ENCODE measurements around the gene UBE2O.
A peak's percentile ranks its signal among the peaks of the same experiment; 100 is the strongest.

UBE2O gene

DNA sequence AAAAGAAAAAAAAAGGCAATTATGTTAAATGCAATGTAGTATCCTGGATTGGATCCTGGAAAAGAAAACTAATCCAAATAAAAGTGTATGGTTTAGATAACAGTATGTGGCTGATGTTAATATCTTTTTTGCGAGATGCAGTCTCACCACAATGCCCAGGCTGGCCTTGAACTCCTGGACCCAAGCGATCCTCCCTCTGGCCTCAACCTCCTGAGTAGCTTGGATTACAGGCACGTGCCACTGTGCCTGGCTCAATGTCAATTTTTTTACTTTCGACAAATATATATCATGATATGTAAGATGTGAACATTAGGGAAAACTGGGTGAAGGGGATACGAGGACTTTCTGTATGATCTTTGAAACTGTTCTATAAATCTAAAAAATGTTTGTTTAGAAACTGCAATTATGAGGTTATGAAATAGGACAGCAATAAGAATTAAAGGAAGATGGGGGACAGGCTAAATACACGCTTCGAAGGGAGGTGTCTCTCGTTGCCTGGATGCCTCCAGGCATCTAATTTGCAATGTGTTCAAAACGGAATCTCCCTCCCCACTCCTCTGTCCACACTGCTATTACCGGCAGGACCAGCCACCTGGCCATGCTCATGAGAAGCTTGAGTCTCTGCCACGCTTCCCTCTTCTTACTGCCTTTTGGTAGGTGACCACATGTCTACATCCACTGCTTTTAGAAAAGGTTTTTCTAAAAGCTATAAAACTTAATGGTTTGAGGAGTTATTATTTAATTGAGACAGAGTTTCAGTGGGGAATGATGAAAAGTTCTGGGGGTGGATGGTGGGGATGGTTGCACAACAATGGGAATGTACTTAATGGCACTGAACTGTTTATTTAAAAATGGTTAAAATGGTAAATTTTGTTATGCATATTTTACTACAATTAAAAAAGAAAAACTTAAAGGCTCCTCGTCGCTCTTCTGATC lies 15.2 kb downstream of the UBE2O start:
- no peak for DNase-seq

GRCh38 chr17:76435751-76436150 lies 17.2 kb downstream of the UBE2O start:
- no peak for DNase-seq

DNA sequence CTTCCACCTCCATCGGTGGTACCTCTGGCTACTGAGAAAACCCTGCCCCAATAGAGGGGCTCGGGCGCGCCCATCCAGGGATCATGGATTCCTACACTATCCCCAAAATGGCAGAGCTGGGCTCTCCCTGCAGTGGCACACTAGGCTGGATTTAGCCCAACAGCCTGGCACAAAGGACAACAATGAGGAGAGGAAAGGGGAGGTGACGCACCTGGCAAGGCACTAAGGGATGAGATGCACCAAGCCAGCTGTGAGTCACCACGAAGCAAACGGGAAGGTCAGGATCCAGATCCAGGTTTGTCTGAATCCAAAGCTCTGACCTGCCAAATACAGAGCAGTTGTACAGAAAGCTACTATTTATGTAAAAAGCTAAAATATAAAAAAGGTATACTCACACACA lies 18.1 kb downstream of the UBE2O start:
- peak; percentile 26 for DNase-seq

- no peak for DNase-seq
Observed at GRCh38 chr17:76433693-76434092, 19.3 kb downstream of the UBE2O start.

DNA sequence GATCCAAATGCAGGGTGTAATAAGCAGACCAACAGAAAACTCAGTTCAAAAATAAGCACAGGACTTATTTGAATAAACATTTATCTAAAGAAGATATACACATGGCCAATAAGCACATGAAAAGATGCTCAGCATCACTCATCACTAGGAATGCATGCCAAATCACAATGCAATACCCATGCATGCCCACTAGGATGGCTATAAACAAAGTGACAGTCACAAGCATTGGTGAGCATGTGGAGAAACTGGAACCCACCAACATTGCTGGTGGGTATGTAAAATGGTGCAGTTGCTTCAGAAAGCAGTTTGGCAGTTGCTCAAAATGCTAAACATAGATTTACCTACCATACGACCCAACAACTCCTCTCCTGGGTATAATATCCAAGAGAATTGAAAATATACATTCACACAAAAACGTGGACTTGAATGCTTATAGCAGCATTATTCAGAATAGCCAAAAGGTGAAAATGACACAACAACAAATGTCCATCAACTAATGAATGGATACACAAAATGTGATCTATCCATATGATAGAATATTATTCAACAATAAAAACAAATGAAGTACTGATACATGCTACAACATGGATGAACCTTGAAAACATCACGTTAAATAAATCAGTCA lies 20.1 kb downstream of the UBE2O start:
- DNase-seq: peak; percentile 45

DNA sequence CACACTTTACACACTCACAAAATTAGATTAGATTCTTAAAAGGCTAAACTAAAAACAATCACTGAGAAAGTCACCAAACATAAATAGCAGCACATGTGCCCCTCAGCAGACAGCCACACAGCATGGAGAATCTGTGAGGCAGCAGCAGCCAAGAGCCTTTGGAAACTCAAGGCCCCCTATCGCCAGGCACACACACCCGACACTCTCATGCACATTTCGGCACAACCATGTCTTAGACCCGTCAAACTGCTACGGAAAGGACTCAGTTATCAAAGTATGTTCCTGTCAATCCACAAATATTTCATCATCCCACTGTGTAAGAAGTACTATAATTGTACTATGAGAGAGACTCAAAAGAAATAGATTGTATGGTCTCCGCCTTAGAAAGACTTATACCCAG lies 20.9 kb downstream of the UBE2O start:
- DNase-seq: no peak

DNA sequence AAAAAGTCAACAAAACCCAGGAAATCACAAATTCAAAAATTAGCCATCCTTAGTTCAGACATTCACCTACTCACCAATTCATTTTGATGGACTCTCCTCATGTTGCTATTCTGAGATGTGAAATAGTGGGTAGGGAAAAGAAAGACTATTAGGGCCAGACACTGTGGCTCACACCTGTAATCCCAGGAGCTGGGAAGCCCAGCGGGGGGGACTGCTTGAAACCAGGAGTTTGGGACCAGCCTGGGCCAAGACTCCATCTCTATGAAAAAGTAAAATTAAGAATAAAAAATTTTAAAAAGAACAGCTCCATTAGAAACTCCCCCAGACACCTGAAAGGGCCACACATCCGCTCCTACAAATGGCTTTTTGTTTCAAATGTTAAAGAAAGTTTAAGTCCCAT lies 21.4 kb downstream of the UBE2O start:
- DNase-seq: no peak

DNA sequence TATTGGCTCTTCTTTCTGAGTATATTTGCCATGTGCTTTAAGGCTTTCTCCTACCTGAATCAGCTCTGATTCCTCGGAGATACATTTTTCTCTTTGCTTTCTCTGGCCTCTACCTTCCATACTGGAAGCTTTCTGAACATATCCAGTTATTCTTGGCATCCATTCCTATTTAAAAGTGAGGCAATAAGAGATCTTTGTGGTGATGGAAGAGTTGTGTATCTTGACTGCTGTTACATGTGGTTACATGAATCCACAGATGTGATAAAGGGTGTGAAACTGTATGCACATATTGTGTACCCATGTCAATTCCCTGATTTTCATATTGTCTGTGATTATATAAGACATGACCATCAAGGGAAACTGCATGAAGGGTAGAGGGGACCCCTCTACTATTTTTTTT lies 24.4 kb downstream of the UBE2O start:
- no peak for DNase-seq

DNA sequence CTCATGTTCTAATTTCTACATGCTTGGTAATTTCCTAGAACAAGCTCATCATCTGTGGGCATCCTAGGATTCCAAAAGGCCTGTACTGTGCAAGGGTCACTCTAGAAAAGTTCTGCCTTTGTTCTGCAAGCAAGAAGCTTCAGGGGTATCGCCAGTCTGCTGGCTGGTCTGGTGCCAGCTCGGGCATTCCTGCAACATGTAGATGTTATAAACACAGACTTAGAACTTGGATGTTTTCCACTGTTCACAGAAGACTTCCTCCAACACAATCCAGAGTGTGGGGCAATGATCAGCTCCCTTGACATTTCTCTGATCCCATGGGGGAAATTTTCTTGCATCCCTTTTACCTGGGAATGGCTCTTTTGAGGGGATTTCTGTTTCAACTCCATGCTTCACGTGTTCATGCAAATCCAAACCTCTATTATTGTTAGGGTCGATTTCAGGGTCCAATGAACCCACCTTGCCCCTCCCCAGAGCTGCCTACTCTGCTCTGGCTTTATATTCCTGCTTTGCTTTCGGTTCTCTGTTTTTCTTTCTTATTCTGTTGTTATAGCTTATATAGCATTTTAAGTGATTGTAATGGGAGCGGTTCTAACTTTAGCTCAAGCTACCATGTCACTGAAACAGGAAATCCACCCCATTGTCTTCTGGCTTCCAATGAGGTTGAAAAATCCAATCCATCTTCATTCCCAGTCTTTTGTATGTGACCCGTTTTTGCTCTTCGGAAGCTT lies 25.3 kb downstream of the UBE2O start:
- DNase-seq: no peak

DNA sequence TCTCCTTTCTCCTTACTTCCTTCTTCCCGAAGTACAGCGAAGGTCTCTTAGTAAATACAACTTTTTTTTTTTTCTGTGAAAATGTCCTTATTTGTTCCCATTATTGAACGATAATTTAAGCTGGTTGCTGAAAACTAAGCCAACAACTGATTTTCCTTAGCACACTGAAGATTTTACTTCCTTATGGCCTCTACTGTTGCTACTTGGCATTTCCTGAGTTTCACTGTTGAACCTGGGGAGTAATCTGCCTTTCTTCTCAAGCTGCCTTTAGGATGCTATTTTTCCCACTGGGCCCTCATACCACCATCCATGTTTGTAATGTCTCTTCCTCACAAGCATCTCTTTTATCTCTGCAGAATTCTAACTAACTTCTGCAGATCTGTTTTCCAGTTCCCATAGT lies 26.1 kb downstream of the UBE2O start:
- no peak for DNase-seq

- DNase-seq: no peak
Observed at GRCh38 chr17:76422860-76423259, 30.1 kb downstream of the UBE2O start.

DNA sequence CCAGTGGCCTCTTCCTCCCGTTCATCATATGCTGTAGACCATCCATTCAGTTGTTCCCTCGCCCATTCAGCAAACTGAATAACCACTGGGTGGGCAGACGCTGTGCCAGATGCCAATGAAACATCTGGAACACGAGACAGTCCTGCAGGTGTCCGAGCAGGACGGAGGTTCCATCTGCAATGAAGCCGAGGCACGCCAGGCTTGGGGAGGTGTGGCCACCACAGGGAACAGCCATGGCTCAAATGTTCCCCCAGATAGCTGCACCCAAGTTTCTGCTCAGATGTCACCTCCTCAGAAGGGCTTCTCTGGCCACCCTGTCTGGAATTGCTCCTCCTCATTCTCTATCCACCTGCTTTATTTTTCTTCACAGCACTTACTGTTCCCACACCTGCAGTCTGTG lies 30.5 kb downstream of the UBE2O start:
- DNase-seq: no peak

- no peak for DNase-seq
Observed at GRCh38 chr17:76421044-76421407, 31.9 kb downstream of the UBE2O start.

- DNase-seq: no peak
Observed at GRCh38 chr17:76420356-76421043, 32.5 kb downstream of the UBE2O start.

DNA sequence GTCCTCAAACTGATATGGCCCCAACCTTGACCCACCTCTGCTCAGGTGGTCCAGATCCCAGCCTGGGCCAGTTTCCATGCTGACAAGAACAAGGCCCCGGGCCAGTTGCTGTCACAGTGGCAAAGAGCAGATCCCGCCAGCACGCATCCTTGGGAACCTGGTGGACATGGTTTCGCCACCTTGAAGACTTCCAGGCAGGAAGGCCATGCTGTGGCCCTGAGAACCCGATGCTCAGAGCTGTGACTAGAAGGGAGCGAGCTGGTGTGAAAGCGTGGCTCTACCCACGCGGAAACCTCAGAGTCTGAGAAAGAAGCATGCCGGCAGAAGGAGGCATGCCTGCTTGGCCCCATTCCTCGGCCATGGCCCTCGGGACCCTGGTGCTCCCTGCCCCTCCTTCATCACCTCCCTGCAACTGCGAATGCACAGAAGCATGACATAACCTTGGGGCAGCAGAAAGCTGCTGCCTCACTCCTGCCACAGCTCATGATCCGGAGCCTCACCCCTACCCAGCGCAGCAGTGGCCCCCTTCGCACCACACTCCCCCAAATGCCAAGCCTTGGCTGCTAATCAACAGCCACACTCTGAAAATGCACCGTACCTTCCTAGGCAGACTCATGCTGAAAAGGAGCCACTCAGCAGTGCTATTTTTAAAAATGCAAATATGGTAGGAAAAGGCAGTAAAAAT lies 33.2 kb downstream of the UBE2O start:
- no peak for DNase-seq

DNA sequence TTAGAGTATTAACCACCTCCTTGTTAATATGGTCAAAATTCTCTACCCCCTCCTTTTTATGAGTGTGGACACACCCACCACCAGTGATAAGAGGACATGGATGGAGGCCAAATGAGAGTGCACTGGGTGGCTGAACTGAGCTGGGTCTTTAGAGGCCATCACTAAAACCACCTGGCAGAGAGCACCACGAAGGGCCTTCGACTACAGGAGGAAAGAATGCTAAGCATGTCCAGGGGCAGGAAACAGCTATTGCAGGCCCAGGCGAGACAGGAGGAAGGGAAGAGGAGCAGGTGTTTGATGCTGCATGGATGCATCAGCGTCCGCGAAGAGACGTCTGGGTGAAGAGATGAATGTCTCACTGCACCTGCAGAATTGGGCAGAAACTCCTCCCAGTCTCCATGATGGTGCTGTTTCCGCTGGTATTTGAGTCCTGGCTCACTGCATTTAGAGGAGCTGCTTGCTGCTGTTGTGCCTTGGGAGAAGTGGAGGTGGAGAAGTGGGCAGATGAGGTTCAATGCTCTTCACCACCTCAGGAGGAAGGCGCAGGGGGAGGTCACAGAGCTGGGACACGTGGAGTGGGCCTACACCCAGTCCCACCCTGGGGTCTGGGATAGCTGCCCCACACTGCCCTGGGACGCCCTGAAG lies 35.3 kb downstream of the UBE2O start:
- no peak for DNase-seq

GRCh38 chr17:76416899-76417298 lies 36.1 kb downstream of the UBE2O start:
- no peak for DNase-seq

DNA sequence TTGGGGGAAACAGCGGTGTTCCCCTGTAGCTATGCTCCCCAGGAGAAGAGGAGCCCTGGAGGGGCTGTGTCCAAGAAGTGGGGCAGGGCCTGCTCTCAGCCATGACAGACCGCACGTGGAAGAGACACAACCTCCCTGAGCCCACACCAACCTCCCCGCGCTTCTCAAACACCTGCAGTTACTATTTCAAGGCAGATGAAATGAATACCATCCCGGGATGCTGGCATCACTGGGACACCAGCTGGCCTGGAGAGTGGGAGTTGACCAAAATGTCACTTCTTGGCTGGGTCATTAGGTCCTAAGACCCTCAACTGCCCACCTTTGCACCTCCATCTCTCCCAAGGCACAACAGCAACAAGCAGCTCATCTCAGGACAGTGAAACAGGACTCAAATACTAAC lies 36.5 kb downstream of the UBE2O start:
- no peak for DNase-seq

- DNase-seq: no peak
Observed at GRCh38 chr17:76415786-76416185, 37.2 kb downstream of the UBE2O start.

DNA sequence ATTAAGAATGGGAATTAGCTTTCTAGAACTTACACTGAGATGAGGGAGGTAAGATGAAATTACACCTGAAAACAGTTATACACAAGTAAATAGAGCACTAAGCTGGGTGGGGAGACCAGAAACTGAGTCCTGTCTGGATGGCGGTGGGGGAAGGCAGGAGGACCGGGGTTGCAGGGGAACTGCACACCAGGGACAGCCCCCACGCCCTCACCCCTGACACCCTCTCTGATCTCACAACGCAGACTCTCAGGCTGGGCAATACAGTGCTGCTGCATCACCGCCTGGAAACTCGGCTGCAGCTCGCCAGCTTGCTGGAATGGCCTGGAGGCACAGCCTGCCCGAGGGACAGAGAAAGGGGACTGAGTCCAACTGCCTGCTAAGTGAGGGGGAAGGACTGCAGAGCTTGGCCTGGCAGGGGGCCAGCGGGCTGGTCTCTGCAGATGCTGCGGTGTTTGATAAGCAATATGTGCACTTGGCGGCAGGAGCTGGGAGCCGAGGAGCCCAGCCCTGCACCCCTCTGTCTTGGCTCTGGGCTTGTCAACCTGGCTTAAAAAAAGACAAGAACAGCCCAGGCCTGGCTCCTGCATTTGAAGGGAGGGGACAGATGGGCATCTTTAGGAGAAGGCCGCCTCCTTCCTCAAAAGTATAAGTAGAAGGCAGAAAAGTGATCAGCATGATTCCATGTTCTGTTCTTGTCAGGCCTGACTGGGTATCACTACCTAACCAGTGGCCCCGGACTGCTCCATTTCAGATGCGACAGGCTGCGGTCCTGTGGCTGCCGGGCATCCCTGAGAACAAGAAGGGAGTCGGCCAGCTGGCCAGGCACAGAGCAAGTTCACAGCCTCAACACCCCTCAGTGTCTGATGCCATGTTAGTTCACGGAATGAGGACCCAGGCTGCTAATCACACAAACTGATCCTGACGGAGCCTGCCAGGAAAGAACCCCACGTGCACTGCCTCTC lies 38.3 kb downstream of the UBE2O start:
- DNase-seq: no peak

GRCh38 chr17:76411247-76411646 lies 41.7 kb downstream of the UBE2O start:
- no peak for DNase-seq
